ACHN (cell line): ENCODE data around the gene CRACR2A.

Experiments
- DNase-seq: peaks from one replicate; pipeline ENCODE4 v3.0.0-alpha.2; 2015
- in situ Hi-C: cut with HindIII; loops from 2 replicates; pipeline ENCODE4 v1.10.0; 2017; ENCODE audit warnings: low sequenced_read_pairs, low pct_ligation_motif_present, low pct_unique_long_range_greater_than_20kb

The CRACR2A gene

GRCh38 chr12:3755898-3756297, 3.0 kb upstream of the CRACR2A start:
- no peak for DNase-seq
- in situ Hi-C loops = no loop called here

GRCh38 chr12:3753544-3754284, 805 bp upstream of the CRACR2A start:
- in situ Hi-C loops = no loop called here
- DNase-seq = no peak

DNA sequence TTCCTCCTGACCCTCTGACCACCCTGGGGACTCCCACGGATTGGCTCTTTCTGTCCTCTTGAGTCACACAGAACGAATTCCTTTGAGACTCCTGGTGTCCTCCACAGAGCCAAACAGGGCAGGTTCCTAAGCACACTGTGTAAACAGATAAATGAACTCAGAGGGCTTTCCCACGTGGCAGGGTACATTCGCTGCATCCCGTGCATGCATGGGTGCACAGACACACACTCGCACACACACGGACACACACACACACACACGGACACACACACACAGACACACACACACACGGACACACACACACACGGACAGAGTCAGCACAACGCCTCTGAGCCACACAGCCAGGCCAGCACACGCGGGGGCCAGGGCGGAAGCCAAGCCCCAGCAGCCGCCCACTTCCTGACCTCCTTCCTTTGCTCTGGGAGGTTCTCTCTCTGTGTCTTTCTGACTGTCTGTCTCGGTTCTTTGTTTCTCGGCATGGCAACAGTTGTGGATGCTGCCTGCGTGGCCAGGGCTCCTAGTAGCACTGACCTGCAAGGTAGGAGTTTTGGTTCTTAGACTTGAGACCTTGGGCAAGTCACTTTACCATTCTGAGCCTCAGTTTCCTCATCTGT, 706 bp downstream of the CRACR2A start:
- peak; percentile 48 for DNase-seq
- in situ Hi-C loops = no loop called here

DNA sequence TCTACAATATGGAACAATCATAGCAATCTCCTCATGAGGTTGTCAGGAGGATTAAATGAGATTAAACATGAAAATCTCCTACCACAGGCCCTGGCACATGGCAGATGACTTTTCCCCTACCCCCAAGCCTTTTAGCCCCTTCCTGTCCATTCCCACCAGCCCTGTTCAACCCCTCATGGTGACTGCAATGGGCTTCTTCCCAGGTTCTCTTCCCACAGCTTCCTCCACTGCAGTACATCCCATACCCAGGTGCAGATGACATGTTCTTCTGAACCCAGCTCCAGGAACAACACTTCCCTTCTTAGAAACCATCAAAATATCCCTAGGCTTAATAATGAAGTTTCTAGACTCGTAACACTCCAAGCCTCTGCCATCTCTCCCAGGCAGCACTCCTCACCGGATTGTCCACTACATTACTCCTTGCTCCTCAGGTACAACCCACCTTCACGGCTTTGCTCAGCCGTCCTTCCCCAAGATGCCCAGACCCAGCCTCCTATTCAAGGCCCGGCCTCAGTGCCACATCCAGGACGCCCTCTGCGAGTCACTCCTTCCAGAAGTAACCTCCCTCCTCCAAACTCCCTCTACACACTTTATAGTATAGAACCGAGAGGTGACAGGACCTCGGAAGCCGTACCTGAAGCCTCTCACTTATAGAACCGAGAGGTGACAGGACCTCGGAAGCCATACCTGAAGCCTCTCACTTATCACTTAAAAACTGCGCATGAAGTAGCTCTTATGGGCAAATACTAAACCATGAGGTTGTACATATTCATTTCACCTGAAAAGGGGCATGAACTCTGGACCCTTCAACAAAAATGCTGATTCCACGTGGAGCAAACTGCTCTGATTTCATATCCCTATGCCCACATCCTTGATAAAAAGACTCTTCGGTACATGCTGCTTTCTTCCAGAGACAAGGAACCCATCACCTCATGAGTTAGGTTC, 1.5 kb downstream of the CRACR2A start:
- no peak for DNase-seq
- in situ Hi-C loops = no loop called here

DNA sequence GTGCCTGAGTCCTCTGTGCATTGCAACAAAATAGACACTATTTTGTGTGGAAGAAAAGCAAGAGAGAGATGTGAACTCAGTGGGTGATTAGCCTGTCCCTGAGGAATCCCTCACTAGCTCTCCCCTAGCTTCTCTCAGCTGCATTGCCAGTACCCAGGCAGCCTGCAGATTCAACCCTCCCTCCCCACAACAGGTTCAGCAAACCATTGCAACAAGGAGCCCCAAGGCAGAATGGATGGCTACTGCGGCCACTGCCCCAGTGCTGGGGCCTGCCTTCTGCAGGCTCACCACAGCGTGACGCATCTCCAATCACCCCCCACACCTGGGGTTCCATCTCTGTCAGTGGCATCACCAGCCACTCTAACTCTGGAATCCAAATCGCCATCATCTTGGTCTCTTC, 2.3 kb downstream of the CRACR2A start:
- DNase-seq = no peak
- in situ Hi-C loops = no loop called here

GRCh38 chr12:3748620-3749019, 4.3 kb downstream of the CRACR2A start:
- in situ Hi-C loops = no loop called here
- DNase-seq = no peak

DNA sequence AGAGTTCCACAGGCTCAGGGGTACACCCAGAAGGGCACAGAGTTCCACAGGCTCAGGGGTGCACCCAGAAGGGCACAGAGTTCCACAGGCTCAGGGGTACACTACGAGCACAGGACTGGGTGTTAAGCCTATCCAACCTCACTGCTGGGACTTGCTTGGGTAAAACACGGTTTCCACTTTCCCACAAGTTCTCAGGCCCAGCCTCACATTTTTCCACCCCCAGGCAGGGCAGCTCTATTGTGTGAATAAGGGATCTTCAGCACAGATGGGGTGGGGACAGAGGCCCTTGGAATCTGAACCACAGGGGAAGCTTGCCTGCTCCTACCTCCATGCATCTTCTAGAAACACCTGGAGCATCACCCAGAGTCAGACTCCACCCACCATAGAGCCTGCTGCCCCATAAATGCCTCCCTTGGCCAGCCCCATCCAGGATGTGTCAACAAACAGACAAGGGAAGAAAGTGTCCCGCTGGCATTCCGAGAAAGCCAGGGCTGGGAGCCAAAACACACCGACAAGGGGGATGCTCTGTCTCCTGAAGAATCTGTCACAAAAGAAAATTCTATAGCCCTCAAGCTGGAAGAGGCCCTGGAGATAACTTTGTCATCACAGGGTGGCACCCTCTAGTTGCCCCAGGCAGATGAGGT, 4.8 kb downstream of the CRACR2A start:
- no peak for DNase-seq
- in situ Hi-C loops = no loop called here

DNA sequence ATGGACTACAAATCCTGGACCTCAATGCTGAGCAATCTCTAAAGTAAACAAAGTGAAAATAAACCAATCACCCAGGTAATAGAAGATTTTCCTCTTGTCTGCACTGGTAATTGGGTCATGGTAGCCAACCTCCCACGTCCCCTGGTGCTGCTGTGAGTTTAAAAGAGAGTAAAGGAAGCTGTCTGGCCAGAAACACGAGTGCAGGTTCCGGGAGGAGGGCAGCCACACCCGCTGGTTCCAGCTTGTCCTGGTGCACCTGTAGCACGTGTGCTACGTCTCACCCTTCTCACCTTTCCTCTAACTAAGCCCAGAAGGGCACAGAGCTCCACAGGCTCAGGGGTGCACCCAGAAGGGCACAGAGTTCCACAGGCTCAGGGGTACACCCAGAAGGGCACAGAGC, 5.4 kb downstream of the CRACR2A start:
- DNase-seq = no peak
- in situ Hi-C loops = no loop called here

GRCh38 chr12:3746758-3747157, 6.2 kb downstream of the CRACR2A start:
- in situ Hi-C loops = no loop called here
- DNase-seq = no peak

GRCh38 chr12:3745152-3745551, 7.8 kb downstream of the CRACR2A start:
- DNase-seq = no peak
- in situ Hi-C loops = no loop called here

DNA sequence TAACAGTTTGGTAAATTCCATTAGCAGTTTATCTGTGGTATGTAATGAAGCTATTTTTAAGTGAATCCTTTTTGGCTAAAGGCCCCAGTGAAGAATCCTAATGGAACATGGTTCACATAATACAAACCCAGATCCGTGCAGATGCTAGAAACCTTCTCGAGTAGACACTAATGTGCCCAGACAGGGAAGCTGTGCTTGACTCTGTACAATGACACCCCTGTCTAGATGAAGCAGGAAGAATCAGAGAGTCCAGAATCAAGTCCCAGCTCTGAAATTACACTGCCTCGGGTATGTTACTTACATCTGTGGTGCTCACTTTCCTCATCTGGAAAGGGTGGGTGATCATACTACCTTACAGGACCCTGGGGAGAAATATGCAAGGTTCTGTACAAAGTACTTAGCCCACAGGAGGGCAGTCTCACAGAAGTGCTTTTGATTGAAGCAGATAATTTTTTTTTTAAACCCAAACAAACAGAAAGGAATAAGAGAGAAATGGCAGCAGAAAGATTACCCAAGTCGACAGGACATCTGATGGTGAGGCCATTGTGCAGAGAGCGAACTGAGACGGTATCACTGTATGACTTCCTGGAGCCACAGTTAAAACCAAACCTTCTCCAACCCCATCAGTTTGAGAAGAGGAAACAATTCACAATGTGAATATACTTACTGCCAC, 8.5 kb downstream of the CRACR2A start:
- in situ Hi-C loops = no loop called here
- DNase-seq = no peak

DNA sequence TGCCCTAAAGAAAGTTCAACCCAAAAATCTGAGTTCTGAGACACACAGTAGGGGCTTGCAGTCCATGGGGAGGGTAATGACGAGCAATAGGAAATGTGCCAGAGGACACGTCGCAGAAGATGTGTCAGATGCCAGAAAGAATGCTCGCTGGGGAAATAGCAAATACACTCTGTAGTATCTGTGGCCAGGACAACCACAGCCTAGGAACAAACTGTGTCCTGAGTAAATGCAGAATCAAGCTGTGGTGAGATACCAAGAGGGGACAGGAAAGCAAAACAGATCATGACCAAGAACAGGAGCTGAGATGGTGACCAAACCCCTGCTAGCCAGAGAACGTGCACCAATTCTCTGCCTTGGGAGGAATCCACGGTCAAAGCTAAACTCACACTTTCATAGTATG, 9.1 kb downstream of the CRACR2A start:
- no peak for DNase-seq

DNA sequence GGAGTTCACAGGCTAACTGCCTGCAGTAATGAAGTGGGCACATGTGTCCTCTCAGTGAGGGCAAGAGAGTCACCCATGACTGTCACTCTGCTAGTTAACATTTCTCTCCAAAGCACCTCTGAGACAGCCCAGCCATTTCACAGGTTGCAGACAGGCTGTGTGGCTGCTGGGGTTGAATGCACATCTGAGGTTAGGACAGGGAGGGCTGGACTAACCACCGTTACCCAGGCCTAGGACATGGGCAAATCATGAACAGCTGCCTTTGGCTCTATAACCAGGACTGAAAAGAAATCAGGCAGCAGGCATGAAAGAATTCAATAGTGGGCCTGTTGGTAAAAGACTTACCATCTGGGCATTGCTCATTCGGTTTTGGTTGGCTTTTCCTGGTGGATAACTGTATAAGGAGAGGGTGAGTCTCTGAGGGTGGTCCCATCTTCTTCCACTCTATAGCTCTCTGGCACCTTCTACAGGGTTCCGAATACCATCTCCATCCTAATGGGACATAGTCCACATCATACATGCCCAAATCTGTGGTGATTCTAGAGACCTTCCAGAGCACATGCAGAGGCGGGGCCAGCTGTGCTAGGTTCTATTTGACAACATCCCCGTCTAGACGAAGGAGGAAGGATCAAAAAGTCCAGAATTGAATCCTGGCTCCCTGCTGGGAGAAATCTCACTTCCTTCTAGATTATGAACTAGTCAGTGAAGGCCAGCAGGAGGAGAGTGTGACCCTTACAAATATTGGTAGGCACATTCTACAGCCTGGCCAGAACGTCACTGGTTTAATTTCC, 10.8 kb downstream of the CRACR2A start:
- in situ Hi-C loops = no loop called here
- DNase-seq = no peak

More for the DNA sequence above, 9.1 kb downstream of the CRACR2A start:
- in situ Hi-C loops = no loop called here

DNA sequence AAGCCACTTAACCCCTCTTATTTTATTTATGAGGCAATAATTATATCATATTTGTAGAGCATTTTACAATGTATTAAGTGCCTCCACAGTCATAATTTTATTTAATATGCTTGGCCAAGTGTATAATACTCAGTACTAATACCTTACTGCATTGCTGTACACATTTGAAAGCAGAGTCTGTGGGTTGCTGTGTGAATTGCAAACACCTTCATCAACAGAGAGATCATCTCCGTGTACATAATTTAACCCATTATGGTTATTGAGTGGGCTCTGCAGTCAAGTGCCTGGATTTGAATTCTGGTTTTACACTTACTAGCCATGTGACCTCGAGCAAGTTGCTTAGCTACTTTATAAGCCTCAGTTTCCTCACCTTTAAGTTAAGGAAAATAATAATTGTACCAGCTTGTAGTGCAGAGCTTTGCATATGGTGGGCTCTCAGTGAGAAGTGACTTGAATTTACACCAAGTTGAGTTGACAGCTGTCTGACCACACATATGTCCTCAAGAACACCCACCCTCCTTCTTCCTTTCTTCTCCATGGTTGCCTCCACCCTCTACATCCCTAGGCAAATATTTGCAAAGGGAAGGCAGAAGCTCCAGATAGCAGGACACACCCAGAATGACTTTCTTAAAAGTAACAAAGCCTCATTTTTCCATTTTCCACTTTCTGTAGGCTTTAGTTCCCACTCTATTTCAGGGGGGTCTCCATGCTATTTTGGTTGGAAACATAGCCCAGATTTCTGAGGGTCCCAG, 12.3 kb downstream of the CRACR2A start:
- DNase-seq = no peak
- in situ Hi-C loops = no loop called here

DNA sequence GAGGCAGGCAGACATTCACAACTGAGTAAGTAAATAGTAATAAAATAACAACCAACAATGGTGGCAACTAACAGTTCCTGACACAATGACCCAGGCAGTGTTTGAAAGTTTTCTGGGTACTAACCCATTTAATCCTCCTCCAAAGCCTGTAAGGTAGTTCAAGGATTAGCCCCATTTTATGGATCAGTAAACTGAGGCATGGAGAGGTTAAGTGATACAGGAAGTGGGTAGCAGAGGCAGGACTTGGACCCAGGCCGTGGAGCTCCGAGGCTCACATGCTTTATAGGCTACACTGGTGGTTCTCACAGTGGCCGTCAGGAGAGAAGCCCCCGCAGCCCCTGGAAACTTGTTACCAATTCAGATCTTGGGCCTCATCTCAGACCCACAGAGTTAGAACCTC, 17.5 kb downstream of the CRACR2A start:
- DNase-seq = no peak
- in situ Hi-C loops = no loop called here

- DNase-seq = no peak
- in situ Hi-C loops = no loop called here
These were observed 20.0 kb downstream of the CRACR2A start for GRCh38 chr12:3732901-3733300.

GRCh38 chr12:3730111-3730510, 22.8 kb downstream of the CRACR2A start:
- in situ Hi-C loops = no loop called here
- DNase-seq = no peak
